ENCODE measurements around the gene PAM.

Gene PAM

DNA sequence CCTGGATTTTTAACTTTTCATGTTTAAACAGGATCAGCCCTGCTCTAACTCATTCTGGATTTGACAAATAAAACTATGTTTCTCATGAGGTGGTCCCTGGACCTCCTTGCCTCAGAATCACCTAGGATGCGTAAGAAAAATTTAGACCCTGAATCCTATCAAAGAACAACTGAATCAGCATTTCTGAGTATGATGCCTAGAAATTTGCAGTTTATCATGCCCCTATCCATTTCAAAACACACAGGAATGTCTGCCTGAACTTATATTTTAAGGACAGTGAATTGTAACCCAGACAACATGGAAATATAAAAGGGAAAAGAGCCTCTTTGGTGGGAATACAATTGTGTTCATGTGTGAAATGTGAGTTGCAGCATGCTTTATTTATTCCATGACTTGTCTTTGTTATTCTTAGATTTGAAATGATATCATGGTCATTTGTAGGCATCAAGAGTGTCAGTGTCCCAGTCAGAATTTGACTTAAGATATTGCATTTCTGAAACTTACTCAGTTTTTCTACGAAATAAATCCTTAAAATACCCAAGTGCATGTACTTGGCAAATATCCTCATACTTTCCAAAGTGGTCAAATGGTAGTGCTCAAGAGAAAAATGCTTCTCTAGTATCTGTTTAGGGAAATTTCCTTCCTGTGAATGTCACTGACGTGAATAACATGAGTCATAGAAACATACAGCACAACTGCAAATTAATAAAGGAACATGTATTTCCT lies 220.5 kb downstream of the PAM start:
- no peak for TF ChIP-seq GATA2 (IDR thresholded peaks at IDR 0.05; ENCODE audit: low read depth, low read length)
- TF ChIP-seq GATA3 (IDR thresholded peaks at IDR 0.05; ENCODE audit: low read depth, low read length): no peak

DNA sequence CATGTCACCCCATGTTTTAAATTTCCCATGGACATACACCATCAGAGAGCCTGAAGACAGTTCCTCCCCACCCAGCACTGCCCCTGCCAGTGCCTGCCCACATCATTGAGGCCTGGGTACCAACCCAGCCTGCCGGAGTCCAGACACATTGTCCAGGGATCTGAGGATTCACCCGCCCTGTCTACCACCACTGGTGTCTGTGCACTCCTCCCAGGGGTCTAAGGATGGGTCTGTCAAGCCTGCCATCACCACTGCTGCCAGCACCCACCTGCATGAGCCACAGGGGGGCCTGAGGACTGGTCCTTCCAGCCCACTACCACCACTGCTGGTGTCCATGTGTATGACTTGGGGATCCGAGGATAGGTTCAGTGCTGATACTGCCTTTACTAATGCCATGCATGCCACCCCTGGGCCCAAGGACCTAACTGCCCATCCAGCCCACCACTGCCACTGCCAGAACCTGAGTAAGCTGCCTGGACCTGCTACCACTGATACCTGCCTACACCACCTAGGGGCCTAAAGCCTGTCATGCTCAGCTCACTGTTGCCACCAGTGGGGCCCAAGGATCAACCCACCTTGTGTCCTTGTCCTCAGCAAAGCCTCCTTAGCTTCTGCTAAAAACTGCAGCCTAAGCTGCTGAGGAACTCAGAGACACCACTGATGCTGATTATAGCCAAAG lies 227.0 kb downstream of the PAM start:
- TF ChIP-seq GATA3 (IDR thresholded peaks at IDR 0.05; ENCODE audit: low read depth, low read length) (no peak), GATA2 (IDR thresholded peaks at IDR 0.05; ENCODE audit: low read depth, low read length) (no peak)

DNA sequence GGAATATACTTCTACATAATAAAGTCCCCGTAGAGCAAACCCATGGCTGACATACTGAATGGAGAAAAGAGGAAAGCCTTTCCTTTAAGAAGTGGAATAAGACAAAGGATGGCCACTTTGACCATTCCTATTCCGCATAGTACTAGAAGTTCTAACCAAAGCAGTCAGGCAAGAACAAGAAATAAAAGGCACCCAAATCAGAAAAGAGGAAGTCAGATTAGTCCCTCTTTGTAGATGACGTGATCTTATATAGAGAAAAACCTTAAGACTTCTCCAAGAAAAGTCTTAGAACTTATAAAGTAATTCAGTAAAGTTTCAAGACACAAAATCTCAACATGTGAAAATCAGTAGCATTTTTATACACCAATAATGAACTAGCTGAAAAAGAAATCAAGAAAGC lies 231.0 kb downstream of the PAM start:
- TF ChIP-seq GATA2 (IDR thresholded peaks at IDR 0.05; ENCODE audit: low read depth, low read length) (no peak), GATA3 (IDR thresholded peaks at IDR 0.05; ENCODE audit: low read depth, low read length) (no peak)

DNA sequence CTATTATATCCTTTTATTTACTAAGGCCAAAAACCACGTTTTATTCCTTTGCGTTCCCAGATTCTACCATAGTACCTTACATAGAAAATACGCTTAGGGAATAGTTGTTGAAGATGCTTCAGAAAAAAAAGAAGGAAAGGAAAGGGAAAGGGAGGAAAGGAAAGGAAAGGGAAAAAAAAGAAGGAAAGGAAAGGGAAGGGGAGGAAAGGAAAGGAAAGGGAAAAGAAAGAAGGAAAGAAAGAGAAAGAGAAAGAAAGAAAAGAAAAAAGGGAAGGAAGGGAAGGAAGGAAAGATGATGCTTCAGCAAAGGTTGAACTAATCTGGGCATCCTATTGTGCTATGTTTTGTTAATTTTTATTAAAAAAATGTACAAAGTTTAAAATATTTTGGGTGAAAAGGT lies 233.4 kb downstream of the PAM start:
- TF ChIP-seq GATA3 (IDR thresholded peaks at IDR 0.05; ENCODE audit: low read depth, low read length): no peak
- TF ChIP-seq GATA2 (IDR thresholded peaks at IDR 0.05; ENCODE audit: low read depth, low read length): no peak

DNA sequence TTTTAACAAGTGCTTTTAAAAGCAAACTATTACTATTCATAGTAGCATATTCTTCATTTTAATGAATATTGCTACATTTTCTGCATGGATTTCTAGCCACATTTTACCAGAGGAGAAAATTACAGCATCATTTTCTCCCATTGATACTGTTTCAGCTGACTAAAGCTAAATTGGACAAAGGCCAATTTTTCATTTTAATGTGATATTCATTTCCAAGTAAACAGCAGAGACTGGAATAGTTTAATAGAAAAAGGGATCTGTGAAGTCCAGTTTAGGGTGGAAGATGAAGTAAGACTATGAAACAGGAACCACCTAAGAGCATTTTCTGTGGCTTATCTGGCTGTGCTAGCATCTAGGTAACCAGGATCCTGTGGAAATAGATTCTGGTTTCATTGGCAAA lies 236.7 kb downstream of the PAM start:
- no peak for TF ChIP-seq GATA3 (IDR thresholded peaks at IDR 0.05; ENCODE audit: low read depth, low read length)
- no peak for TF ChIP-seq GATA2 (IDR thresholded peaks at IDR 0.05; ENCODE audit: low read depth, low read length)

DNA sequence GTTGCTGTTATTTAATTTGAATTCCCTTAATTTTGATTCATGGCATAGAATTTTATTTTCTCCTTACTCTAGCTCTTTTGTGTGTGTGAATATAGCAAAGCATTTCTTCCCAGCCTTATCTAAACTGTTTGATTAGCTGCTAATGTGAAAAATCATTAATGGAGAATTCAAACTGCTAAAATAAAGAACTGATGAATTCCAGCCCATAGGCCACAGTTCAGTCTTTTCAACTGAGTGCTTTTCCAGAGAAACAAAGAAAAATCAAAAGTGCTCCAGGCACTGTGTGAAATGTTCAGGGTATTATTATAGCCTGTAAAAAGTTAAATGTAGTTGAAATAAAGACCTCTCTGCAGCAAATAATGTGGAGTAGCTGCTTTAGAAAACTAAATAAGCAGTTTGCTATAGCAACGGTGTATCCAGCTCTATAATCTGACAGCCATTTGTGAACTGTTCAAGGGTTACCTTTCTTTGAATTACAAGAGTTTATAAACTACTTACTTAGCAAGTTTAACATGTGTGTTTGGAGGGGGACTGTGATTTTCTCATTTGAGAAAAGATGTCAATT lies 241.0 kb downstream of the PAM start:
- no peak for TF ChIP-seq GATA3 (IDR thresholded peaks at IDR 0.05; ENCODE audit: low read depth, low read length)
- no peak for TF ChIP-seq GATA2 (IDR thresholded peaks at IDR 0.05; ENCODE audit: low read depth, low read length)

DNA sequence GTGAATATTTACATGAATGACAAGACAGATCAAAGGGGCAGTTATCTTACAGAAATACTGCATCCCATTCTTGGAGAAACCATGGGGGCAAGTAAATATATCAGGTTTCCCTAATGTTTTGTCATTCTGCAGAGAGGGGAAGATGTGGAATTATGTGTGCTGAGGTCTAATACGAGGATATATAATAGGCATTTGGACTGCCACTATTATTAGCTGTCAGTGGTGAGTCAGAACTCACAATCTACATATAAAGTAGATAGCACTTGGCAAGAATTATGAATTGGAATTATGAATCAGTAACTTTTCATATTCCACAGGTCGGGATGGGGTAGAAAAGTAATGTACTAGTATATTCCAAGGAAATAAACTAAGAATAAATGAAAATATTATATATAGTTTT lies 243.1 kb downstream of the PAM start:
- TF ChIP-seq GATA2 (IDR thresholded peaks at IDR 0.05; ENCODE audit: low read depth, low read length): no peak

DNA sequence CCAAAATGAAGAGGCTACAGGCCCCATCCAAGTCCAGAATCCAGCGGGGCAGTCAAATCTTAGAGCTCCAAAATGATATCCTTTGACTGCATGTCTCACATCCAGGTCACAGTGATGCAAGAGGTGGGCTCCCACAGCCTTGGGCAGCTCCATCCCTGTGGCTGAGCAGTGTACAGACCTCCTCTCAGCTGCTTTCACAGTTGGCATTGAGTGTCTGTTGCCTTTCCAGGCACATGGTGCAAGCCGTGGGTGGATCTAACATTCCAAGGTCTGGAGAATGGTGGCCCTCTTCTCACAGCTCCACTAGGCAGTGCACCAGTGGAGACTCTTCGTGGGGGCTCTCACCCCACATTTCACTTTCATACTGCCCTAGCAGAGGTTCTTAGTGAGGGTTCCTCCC lies 244.1 kb downstream of the PAM start:
- TF ChIP-seq GATA2 (IDR thresholded peaks at IDR 0.05; ENCODE audit: low read depth, low read length) (no peak), GATA3 (IDR thresholded peaks at IDR 0.05; ENCODE audit: low read depth, low read length) (no peak)

DNA sequence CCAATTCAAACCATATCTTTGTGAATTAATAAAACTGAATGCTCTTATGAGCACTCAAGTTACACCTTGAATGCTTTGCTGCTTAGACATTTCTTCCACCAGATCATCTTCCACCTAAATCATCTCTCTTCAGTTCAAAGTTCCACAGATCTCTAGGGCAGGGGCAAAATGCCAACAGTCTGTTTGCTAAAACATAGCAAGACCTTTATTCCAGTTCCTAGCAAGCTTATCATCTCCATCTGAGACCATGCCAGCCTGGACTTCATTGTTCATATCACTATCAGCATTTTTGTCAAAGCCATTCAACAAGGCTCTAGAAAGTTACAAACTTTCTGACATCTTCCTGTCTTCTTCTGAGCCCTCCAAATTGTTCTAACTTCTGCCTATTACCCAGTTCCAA lies 245.0 kb downstream of the PAM start:
- TF ChIP-seq GATA3 (IDR thresholded peaks at IDR 0.05; ENCODE audit: low read depth, low read length): no peak
- TF ChIP-seq GATA2 (IDR thresholded peaks at IDR 0.05; ENCODE audit: low read depth, low read length): no peak

DNA sequence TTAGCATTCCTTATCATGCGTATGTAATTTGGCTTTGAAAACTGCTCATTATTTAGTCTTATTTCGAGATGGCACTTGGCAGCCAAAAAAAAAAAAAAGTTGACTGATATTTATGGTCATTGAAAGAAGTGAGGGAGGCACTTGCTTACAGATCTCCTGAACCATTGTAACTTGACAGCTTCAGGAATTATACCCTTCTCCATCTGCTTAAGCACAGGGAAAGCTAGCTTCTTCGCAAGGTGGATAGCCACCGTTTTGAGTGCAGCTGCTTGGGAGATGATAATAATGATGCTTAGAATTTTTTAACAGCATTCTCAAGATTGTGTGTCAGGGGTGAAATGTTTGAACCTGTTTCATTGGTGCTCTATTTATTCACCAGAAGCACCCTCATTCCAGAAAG lies 248.8 kb downstream of the PAM start:
- TF ChIP-seq GATA2 (IDR thresholded peaks at IDR 0.05; ENCODE audit: low read depth, low read length) (no peak), GATA3 (IDR thresholded peaks at IDR 0.05; ENCODE audit: low read depth, low read length) (no peak)

DNA sequence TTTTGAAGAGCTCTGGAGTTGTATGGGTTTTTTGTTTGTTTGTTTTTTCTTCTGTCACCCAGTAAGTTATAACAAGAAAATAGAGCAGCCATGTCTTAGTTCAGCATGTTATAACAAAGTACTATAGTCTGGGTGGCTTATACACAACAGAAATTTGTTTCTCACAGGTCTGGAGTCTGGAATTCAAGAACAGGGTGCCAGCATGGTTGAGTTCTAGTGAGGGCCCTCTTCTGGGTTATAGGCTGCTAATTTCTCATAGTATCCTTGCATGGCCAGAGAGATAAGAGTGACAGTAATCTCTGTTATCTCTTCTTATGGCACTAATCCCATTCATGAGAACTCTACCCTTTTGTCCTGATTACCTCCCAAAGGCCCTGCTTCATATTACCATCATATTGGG lies 250.2 kb downstream of the PAM start:
- TF ChIP-seq GATA2 (IDR thresholded peaks at IDR 0.05; ENCODE audit: low read depth, low read length) (no peak), GATA3 (IDR thresholded peaks at IDR 0.05; ENCODE audit: low read depth, low read length) (no peak)

DNA sequence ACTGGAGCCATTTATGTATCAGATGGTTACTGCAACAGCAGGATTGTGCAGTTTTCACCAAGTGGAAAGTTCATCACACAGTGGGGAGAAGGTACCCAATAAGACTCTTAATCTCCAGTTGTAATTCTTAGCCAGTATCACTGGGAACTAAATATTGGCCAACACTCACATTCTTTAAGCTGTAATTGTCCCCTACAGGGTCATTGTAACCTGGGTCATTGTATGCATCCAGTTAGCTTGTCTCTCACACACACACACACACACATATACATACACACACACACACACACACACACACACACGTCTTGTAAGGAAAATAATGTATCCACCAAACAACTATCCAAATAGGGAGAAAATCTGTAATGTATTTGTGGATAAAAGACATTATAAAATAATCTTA lies 251.8 kb downstream of the PAM start:
- TF ChIP-seq GATA2 (IDR thresholded peaks at IDR 0.05; ENCODE audit: low read depth, low read length): no peak
- TF ChIP-seq GATA3 (IDR thresholded peaks at IDR 0.05; ENCODE audit: low read depth, low read length): no peak

DNA sequence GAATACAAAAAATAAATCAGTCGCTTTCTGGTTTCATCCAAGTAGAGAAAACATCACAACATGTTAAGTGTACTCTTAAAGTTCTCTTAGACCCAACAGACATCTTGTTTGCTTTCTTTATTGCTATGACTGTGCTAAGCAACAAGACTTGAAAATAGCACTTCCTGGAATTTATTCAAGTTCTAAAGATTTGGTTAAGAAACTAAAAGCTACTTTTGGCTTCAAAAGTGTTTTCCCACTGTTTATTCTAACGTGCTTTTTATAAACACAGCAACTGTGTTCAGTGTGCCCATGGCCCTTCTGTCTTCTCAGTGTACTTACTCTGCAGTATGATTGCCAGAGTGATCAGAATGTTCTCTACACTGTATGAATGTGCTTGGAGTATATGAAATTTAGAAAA lies 255.1 kb downstream of the PAM start:
- TF ChIP-seq GATA3 (IDR thresholded peaks at IDR 0.05; ENCODE audit: low read depth, low read length): no peak
- no peak for TF ChIP-seq GATA2 (IDR thresholded peaks at IDR 0.05; ENCODE audit: low read depth, low read length)

DNA sequence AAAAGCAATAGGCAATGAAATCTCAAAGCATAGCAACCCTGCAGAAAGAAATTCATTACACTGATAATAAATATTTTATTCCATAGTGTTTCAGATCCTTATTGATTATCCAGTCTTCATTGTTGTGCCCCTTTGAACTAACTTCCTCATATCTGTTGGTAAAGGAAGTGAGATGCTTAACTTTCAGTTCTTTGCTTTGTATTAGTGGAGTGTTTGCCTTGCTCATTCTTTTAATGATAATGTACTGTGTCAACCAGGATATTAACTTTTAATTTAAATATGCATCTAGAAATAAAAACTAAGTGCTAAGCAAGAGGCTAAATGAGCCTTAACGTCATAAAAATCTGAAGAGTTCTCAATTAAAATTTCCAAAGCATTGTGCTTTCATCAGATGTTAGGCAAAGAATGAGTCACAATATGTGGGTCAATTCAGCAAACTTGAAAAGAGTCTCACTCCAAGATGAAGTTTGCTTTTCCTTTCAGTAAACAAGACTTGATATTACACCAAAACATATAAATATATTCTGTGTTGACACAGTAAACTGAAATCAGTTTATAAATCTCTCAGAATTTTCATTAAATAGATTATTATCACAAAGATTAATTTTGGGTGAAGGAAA lies 258.9 kb downstream of the PAM start:
- no peak for TF ChIP-seq GATA2 (IDR thresholded peaks at IDR 0.05; ENCODE audit: low read depth, low read length)
- TF ChIP-seq GATA3 (IDR thresholded peaks at IDR 0.05; ENCODE audit: low read depth, low read length): no peak

DNA sequence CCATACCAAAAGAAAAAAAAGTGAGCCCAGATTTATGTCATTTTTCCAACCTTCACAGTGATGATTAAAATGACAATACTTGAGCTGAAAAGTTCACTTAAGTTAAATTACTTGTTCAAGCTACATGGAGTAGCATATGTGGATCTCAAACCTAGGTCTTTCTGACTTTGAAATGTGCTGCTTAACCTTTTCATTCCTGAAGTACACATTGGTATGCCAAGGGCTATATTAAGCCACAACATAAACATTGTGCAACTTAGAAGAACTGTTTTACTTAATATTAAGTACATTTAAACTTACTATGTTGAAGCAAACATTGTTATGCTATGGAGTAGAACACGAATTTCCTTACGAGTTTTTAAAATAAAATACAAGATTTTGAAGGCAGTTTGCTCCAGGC lies 259.9 kb downstream of the PAM start:
- TF ChIP-seq GATA3 (IDR thresholded peaks at IDR 0.05; ENCODE audit: low read depth, low read length) (no peak), GATA2 (IDR thresholded peaks at IDR 0.05; ENCODE audit: low read depth, low read length) (no peak)
